Activated T-cell treated with anti-CD3 and anti-CD28 coated beads, Interleukin-2, amount 50 U/mL, for 24 hours (primary cell): Measurements from ENCODE around the gene MT1B.

Experiments used
- DNase-seq: peaks from one replicate; pipeline ENCODE4 v3.0.0-alpha.2; 2020
- H3K27ac Mint-ChIP-seq: 2 replicates; pipeline ENCODE4 v1.8.0; 2020; ENCODE audit warnings: mild to moderate bottlenecking, mixed read lengths
- H3K27me3 Mint-ChIP-seq: 2 replicates; pipeline ENCODE4 v1.8.0; 2020; ENCODE audit warnings: mixed read lengths
- H3K36me3 Mint-ChIP-seq: 2 replicates; pipeline ENCODE4 v1.8.0; 2020; ENCODE audit warnings: low read depth, mixed read lengths
- H3K4me1 Mint-ChIP-seq: 2 replicates; pipeline ENCODE4 v1.8.0; 2020; ENCODE audit warnings: low read depth, mixed read lengths
- H3K4me3 Mint-ChIP-seq: 2 replicates; pipeline ENCODE4 v1.8.0; 2020; ENCODE audit warnings: mild to moderate bottlenecking, moderate library complexity, mixed read lengths
- H3K9me3 Mint-ChIP-seq: 2 replicates; pipeline ENCODE4 v1.8.0; 2020; ENCODE audit warnings: mixed read lengths

Gene MT1B

DNA sequence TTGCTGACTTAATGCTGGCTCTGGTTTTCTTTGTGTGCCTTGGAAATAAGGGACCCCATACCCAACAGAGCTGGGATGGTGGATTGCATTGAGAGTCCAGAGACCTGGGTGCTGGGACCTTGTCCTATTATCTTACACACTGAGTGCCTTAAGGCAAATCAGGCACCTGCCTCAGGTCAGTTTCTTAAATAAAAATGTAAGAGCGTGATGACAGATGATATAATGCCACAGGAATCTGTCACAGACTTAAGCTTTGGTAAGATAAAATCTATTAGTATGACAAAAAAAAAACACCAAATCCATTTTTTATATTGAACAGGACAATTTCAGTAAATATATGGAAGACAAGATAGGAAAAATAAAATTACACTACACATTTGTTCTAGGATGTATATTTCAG lies 11.6 kb upstream of the MT1B start:
- Mint-ChIP-seq H3K4me1 (peaks cover 39% of the 10 kb centered on the region), H3K27me3 (peaks cover 61% of the 10 kb centered on the region), H3K9me3 (no peaks in the 10 kb centered on the region), H3K27ac (no peak overlapping the region), H3K36me3 (no peaks in the 10 kb centered on the region), H3K4me3 (no peak overlapping the region)
- no peak for DNase-seq

- Mint-ChIP-seq H3K27ac (no peak overlapping the region), H3K4me3 (no peak overlapping the region), H3K36me3 (no peaks in the 10 kb centered on the region), H3K9me3 (no peaks in the 10 kb centered on the region), H3K4me1 (peaks cover 32% of the 10 kb centered on the region), H3K27me3 (peaks cover 51% of the 10 kb centered on the region)
- no peak for DNase-seq
Measured at GRCh38 chr16:56641166-56641565, 10.5 kb upstream of the MT1B start.

DNA sequence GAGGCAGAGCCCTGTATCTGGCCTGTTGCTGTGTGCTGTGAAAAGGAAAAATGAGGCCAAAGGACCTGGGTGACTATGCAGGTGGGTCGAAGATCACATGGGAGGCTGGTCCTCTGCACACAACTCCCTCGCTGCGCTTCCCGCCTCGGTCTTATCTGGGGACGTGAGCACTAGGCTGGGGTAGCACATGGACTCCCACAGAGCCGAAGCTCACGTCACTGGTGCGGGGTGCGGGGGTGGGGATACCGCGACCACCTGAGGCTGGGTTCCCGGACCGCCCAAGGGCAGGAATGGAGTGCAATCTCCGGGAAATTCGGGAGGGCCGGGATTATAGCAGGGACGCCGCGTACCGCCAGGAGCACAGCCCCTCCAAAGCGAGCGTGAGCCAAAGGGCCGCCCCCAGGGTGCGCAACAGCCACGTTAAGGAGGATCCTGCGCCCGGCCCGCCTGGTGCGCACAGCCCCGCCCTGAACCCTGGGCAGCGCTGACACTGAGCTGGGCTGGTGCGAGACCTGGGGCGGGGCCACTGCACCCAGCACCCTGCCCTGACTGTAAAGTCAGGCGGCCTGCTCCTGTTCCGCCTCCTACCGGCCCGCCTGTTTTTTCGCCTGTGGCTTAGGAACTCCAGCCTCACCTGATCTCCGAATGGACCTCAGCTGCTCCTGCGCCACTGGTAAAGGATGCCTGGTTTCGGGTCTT lies 8.5 kb upstream of the MT1B start:
- peak overlapping the region; percentile 51 for H3K27ac Mint-ChIP-seq
- H3K36me3 Mint-ChIP-seq: no peaks in the 10 kb centered on the region
- H3K9me3 Mint-ChIP-seq: no peaks in the 10 kb centered on the region
- peaks cover 25% of the 10 kb centered on the region for H3K4me1 Mint-ChIP-seq
- H3K27me3 Mint-ChIP-seq: peaks cover 36% of the 10 kb centered on the region
- DNase-seq: peak; percentile 85
- H3K4me3 Mint-ChIP-seq: peak overlapping the region; percentile 63

DNA sequence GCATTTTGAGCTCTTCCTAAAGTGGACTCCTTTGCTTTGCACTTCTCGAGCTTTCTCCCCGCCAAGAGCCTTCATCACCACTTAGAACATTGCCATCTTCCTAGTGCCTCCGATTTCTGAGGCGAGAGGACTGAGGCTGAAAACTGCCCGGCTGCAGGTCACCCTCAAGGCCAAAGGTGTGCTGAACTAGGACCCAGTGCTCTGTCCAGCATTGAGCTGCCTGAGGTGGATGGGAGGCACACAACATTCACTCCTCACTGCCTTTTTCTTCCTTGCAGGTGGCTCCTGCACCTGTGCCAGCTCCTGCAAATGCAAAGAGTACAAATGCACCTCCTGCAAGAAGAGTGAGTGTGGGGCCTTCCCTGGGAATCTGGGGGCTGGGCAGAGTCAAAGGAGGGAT lies 7.9 kb upstream of the MT1B start:
- no peaks in the 10 kb centered on the region for H3K9me3 Mint-ChIP-seq
- peaks cover 22% of the 10 kb centered on the region for H3K4me1 Mint-ChIP-seq
- H3K27me3 Mint-ChIP-seq: peaks cover 34% of the 10 kb centered on the region
- H3K27ac Mint-ChIP-seq: no peak overlapping the region
- H3K4me3 Mint-ChIP-seq: peak overlapping the region; percentile 63
- DNase-seq: no peak
- H3K36me3 Mint-ChIP-seq: no peaks in the 10 kb centered on the region

DNA sequence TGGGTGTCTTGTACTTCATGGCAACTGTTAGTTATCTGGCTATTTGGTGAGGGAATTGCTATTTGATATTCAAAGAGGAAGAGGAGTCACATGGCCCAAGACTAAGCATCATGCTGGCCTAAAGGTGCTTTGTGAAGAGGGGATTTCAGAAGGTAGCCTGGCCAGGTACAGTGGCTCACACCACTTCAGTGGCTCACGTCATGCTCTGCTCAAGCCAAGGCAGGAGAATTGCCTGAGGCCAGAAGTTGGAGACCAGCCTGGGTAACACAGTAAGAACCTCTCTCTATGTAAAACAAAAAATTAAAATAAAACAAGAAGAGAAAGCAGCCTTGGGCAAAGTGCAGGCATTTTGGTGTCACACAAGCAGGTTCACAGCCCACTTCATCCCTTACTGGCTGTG lies 6.4 kb upstream of the MT1B start:
- Mint-ChIP-seq H3K4me3 (no peak overlapping the region), H3K4me1 (peaks cover 22% of the 10 kb centered on the region), H3K27me3 (peaks cover 26% of the 10 kb centered on the region), H3K36me3 (no peaks in the 10 kb centered on the region), H3K27ac (no peak overlapping the region), H3K9me3 (no peaks in the 10 kb centered on the region)
- DNase-seq: no peak

GRCh38 chr16:56645838-56646237 lies 5.8 kb upstream of the MT1B start:
- Mint-ChIP-seq H3K4me1 (peaks cover 22% of the 10 kb centered on the region), H3K4me3 (no peak overlapping the region), H3K9me3 (no peaks in the 10 kb centered on the region), H3K36me3 (no peaks in the 10 kb centered on the region), H3K27me3 (peaks cover 24% of the 10 kb centered on the region), H3K27ac (no peak overlapping the region)
- no peak for DNase-seq

DNA sequence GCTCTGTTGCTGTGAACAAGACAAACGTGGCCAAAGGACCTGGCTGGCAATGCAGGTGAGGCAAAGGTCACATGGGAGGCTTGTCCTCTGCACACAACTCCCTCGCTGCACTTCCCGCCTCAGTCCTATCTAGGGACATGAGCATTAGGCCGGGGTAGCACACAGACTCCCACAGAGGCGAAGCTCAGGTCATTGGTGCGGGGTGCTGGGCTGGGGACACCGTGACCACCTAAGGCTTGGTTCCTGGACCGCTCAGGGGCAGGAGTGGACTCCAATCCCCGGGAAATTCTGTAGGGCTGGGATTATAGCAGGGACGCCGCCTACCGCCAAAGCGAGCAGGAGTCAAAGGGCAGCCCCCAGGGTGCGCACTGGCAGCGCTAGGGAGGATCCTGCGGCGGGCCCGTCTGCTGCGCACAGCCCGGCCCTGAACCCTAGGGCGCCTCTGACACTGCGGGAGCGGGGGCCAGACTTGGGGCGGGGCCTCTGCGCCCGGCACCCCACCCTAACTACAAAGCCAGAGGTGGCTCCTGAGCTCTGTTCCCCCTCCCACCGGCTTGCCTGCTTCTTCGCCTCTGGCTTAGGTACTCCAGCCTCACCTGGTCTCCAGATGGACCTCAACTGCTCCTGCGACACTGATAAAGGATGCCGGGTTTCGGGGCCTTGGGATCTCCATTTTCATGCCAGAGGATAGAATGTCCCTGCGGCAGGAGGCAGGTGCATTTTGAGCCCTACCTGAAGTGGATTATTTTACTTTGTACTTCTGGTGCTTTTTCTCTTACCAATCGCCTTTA lies 3.9 kb upstream of the MT1B start:
- Mint-ChIP-seq H3K4me1 (peaks cover 15% of the 10 kb centered on the region), H3K9me3 (no peaks in the 10 kb centered on the region), H3K4me3 (no peak overlapping the region), H3K36me3 (no peaks in the 10 kb centered on the region), H3K27me3 (peaks cover 35% of the 10 kb centered on the region), H3K27ac (no peak overlapping the region)
- no peak for DNase-seq

GRCh38 chr16:56649271-56649670 lies 2.4 kb upstream of the MT1B start:
- peaks cover 1% of the 10 kb centered on the region for H3K4me1 Mint-ChIP-seq
- H3K4me3 Mint-ChIP-seq: no peak overlapping the region
- no peaks in the 10 kb centered on the region for H3K9me3 Mint-ChIP-seq
- H3K36me3 Mint-ChIP-seq: no peaks in the 10 kb centered on the region
- no peak for DNase-seq
- H3K27me3 Mint-ChIP-seq: peaks cover 37% of the 10 kb centered on the region
- no peak overlapping the region for H3K27ac Mint-ChIP-seq

DNA sequence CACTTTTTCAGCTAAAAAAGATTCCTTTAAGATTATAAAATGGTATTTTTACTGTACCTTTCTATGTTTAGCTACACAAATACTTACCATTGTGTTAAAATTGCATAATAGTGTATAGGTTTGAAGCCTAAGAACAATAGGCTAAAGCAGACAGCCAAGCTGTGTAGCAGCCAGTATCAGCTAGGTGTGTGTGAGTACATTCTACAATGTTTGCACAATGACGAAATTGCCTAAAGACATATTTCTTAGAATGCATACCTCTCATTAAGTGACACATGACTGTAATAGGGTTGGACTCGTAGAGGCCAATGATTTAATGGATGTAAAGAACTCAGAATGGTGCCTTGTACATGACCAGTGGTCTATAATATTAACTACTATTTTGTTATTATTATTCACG lies 1.9 kb upstream of the MT1B start:
- Mint-ChIP-seq H3K4me3 (no peak overlapping the region), H3K36me3 (no peaks in the 10 kb centered on the region), H3K9me3 (no peaks in the 10 kb centered on the region), H3K27me3 (peaks cover 37% of the 10 kb centered on the region), H3K4me1 (no peaks in the 10 kb centered on the region), H3K27ac (no peak overlapping the region)
- DNase-seq: no peak

DNA sequence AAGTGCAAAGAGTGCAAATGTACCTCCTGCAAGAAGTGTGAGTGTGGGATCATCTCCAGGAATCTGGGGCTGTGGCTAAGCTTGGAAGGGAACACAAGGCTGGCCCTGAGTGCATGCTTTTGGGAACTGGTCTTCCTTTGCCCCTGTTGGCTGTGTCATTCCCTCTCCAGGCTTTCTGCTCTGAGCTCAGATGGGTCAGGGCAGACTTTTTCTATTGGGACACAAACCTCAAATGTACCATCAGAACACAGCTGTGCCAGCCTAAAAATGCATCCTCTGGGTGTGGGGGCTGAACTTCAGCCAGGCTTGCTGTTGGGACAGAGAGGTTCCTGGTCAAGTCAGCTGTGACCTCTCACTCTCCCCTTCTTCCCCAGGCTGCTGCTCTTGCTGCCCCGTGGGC lies 914 bp downstream of the MT1B start:
- Mint-ChIP-seq H3K4me3 (no peak overlapping the region), H3K27ac (no peak overlapping the region), H3K4me1 (peaks cover 6% of the 10 kb centered on the region), H3K36me3 (no peaks in the 10 kb centered on the region), H3K9me3 (no peaks in the 10 kb centered on the region), H3K27me3 (peaks cover 33% of the 10 kb centered on the region)
- DNase-seq: no peak

DNA sequence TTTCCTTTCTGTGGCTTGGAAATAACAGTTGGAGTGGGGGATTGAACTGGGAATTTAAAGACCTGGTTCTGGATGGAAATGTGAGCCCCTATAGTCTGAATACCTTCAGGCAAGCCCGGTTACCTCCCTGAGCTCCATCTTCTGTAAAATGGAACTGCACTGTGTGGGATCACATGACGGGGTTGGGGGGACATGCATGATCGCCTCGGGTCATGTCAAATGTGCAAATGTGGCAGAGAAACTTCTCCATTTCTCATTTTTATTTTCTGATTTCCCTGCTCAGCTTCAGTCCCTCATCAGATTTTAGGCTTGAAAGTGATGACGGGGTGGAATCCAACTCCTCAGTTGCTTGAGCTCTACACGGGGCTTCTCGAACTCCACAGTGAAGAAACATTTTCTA lies 1.5 kb downstream of the MT1B start:
- H3K9me3 Mint-ChIP-seq: no peaks in the 10 kb centered on the region
- DNase-seq: no peak
- peaks cover 2% of the 10 kb centered on the region for H3K36me3 Mint-ChIP-seq
- H3K27ac Mint-ChIP-seq: no peak overlapping the region
- no peak overlapping the region for H3K4me3 Mint-ChIP-seq
- peaks cover 33% of the 10 kb centered on the region for H3K27me3 Mint-ChIP-seq
- H3K4me1 Mint-ChIP-seq: peaks cover 10% of the 10 kb centered on the region

- Mint-ChIP-seq H3K9me3 (no peaks in the 10 kb centered on the region), H3K4me3 (peak within 1 kb of the TSS; percentile 86), H3K27me3 (peaks cover 3% of the 10 kb centered on the region), H3K36me3 (peaks cover 2% of the 10 kb centered on the region), H3K27ac (peak within 1 kb of the TSS; percentile 75), H3K4me1 (peaks cover 25% of the 10 kb centered on the region)
- peak; percentile 83 for DNase-seq
Measured at GRCh38 chr16:56657555-56658326, 6.1 kb downstream of the MT1B start, which contains the start of gene MT1F. Gene MT1F (plus strand): TSS chr16:56657959. CDS start chr16:56658059, 100 bp downstream.

DNA sequence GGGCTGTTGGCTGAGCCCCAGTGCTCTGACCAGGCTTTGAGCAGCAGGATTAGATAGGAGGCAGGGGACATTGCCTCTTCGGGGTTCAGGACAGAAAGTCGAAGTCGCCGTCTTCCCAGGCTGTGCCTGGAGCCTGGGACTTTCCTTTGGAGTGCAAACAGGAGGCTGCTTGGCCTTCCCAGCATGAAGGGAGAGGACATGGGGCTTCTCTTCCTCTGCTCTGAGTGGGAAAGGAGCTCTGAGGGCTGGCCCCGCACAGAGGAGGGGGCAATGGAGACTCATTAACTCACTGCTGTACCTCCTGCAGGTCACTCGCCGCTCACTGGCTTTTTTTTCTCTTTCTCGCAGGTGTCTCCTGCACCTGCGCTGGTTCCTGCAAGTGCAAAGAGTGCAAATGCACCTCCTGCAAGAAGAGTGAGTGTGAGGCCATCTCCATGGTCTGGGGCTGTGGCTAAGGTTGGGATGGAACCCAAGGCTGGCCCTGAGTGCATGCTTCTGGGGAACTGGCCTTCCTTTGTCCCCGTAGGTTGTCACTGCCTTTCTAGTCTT lies 6.7 kb downstream of the MT1B start:
- peak overlapping the region; percentile 86 for H3K4me3 Mint-ChIP-seq
- DNase-seq: no peak

More for the DNA sequence above, 6.7 kb downstream of the MT1B start:
- Mint-ChIP-seq H3K27ac (no peak overlapping the region), H3K36me3 (peaks cover 2% of the 10 kb centered on the region), H3K9me3 (no peaks in the 10 kb centered on the region), H3K27me3 (no peaks in the 10 kb centered on the region), H3K4me1 (peaks cover 28% of the 10 kb centered on the region)
